Cardiac septum (tissue), 1 donor: ENCODE results near the gene FAM200B. TPM values are rescaled to one million over a fixed set of nuclear protein-coding genes. Genes with fewer than 3 reads are reported as not detected.
A peak's percentile ranks its signal among the peaks of the same experiment; 100 is the strongest.

Experiments
- DNase-seq: peaks from one replicate; pipeline ENCODE4 v3.0.0-alpha.2; 2020; ENCODE audit warnings: low spot score
- intact Hi-C: fragments of 100-400 bp; cut with DNase I; formaldehyde crosslinking; loops from one replicate; pipeline ENCODE4 v1.14.0; 2022
- total RNA-seq: library from RNA; stranded (reverse); fragmentation: NEBNext Ultra II Directional; extraction: Animal tissue kit (Norgen Biotek cat#: 25700); gene quantifications from one replicate; pipeline ENCODE4 v1.2.1, GENCODE V29; 2021
- donor health status: DM: no; HTN: no; CAD: no.

The FAM200B gene
- total RNA-seq, 1 donor from 2014 or later = 21.6 TPM

DNA sequence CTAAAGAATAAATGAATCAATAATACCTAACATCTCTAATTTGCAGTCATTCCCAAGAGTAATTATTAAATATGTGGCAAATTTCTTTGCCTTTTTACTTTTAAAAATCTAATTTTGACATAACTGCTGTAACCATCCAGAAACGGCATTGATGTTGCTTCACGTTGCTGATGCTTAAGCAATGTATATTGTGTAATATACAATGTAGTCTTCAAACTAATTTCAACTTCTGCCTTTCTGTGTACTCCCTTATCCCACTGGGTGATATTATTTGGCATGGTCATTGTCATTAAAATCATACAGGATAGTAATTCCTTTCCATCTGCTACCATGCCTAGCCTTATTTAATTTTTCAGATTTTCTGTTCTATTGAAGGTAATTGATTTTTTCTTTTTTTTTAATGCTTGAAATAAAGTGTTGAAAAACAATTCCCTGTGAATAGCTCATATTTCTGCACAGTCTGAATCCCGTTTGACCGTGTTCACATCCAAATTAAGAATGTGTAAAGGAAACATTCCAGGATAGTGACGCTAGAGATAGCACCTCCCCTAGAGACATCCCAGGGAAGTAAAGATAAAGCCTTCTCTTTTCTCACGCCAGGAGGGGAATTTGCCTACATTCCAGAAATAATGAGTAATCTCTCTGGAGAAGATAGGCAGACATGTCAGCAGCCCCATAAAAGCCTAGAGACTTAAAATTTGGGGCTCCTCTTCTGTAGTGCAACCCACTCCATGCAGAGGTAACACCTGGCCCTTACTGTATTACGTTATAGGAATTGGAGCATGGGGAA is 8.6 kb downstream of the FAM200B start:
- no peak for DNase-seq
- intact Hi-C loops = no loop called here

DNA sequence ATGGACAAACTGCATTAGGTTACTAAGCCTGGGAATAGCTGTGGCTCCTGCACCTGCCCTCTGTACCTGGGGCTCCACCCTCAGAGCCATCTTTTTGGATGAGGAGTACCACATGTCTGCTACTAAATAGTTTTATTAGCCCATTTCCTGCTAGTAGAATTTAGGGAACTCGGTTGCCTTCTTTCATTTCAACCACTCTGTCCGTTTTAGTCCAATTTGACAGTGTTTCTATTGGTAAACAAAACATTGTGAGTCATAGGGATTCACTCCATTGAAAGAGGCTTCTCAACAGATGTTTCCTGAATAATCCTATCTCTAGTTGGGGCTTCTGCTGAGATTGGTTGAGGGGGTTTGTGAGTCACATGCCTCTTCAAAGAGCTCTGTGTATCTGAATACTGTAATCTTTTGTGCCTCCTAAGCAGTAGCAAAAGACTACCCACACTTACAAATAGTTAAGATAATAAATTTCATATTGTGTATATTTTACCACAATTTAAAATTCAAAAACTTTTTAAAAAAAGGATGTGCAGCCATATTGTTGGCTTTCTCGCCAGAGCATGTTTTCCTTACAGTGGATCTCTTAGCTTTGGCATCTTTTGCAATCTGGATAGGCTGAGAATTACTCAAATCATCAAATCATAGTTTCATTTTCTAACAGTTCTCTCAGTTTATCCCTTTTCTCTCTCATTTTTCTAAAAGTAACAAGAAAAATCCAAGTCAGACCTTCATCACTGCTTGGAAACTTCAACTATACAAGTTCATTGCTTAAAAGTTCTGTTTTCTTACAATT is 9.9 kb downstream of the FAM200B start:
- intact Hi-C loops = no loop called here

DNA sequence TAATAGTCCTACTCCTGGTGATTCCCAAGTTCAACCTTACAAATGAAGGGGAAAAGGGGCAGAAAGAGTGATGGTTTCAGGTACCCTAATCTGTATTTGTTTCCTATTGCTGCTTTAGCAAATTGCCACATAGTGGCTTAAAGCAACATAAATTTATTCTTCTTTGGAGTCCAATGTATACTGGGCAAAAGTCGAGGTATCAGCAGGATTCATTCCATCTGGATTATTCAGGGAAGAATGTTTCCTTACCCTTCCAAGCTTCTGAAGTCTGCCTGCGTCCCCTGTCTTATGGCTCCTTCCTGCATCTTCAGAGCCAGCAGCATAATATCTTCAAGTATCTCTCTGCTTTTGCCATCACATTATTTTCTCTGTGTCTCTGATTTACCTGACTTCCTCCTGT is 11.0 kb downstream of the FAM200B start:
- DNase-seq = no peak
- intact Hi-C loops = no loop called here

More for the DNA sequence above, 9.9 kb downstream of the FAM200B start:
- DNase-seq = no peak

DNA sequence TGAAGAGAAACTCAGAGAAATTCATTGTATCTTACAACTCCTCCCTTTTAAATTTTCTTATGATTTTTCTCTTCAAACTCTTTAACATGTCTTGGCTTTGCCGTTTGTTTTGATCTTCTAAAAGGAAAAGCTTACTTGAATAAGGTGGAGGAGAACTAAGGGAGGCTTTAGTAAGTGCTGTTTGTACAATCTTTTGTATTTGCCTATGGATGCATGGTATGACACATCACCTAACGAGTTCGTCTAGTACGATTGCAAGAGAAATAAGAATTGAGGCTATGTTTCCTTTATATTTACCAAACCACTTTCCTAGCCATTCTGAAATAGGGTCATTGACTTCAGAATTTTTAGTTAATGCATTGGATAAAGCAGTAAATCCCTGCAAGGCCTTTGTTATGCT is 12.8 kb downstream of the FAM200B start:
- DNase-seq = no peak
- intact Hi-C loops = no loop called here

DNA sequence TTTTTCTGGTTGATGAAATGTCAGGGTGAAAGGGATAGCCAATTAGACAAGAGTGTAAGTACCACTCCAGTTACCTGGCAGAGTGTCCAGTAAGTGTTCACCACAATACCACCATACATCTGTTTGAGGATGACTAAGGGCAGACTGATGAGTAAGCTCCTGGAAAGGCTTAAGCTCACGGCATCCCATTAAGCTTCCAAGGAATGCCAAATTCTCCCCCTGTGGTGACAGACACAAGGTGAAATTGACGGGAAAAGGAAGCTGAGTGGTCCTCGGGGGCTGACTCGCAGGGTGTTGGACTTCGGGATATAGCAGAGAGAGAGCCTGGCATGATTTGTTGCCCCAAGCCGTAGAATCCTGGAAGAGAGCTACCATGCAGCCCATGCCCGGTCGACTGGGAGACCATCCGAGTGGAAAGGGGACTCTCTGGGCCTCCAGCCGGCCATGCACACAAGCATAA is 13.6 kb downstream of the FAM200B start:
- intact Hi-C loops = no loop called here
- DNase-seq = no peak

DNA sequence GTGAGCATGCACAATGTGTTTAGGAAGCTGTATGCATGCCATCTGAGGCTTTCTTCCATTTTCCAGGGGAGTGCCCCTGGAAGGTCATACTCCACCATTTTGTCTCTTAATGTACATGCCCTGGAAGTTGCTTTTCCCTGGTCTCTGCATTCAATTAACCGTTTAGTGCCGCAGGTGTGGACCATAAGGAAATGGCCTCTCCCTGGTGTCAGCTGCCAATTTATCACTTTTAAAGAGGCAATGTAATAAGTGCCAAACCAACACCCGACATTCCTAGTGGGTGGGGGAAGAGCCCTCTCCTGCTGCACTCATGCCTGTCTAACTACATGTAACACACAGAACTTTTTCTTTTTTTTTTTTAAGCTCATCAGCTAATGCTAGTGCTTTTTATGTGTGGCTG is 14.1 kb downstream of the FAM200B start:
- no peak for DNase-seq
- intact Hi-C loops = no loop called here

DNA sequence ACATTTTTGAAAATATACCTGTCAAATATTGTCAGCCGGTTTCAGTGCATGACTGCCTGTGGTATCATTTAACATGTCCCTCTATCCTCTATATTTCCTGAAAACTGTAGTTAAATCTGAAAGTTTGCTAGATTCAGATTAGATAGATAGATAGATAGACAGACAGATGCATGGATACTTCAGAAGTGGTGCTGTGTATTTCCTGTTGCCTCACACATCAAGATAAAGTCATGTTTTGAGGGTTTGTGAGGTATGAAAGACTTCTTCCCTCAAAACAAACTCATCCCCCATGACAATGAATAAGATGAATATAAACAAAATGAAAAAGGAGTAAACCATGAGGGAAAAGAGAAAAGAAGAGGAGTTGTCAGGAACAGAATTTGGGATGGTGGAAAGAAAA is 15.2 kb downstream of the FAM200B start:
- DNase-seq = no peak
- intact Hi-C loops = no loop called here

DNA sequence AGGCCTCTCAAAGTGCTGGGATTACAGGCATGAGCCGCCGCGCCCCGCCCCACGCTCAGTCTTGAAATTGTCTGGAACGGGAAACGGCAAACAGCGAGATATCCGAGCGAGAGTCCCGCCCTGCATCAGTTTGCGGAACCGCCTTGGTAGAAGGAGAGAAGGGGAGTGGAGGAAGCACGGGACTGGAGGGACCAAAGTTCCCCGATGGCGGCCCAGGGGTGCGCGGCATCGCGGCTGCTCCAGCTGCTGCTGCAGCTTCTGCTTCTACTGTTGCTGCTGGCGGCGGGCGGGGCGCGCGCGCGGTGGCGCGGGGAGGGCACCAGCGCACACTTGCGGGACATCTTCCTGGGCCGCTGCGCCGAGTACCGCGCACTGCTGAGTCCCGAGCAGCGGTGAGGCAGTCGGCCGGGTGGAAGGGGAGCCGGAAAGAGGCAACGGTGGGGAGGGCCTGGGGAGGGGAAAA is 21.3 kb downstream of the FAM200B start, which contains the start of gene BST1:
Gene BST1 (plus strand): TSS at position 125 of the 463 bp plus-strand sequence. CDS start 80 bp downstream, at position 205.
- intact Hi-C loops = no loop called here
- DNase-seq = peak; percentile 94

DNA sequence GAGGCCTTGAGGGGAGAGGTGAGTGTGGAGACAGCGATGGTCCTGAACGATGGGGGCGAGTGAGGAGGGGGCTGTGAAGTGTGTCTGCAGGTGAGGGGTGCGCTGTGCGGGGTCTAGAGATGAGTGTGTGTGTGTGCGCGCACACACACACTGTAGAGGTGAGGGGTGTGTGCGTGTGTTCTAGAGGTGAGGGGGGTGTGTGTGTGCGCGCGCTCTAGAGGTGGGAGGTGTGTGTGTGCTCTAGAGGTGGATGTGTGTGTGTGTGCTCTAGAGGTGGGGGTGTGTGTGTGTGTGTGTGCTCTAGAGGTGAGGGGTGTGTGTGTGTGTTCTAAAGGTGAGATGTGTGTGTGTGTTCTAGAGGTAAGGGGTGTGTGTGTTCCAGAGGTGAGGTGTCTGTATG is 21.8 kb downstream of the FAM200B start:
- intact Hi-C loops = no loop called here
- DNase-seq = no peak

DNA sequence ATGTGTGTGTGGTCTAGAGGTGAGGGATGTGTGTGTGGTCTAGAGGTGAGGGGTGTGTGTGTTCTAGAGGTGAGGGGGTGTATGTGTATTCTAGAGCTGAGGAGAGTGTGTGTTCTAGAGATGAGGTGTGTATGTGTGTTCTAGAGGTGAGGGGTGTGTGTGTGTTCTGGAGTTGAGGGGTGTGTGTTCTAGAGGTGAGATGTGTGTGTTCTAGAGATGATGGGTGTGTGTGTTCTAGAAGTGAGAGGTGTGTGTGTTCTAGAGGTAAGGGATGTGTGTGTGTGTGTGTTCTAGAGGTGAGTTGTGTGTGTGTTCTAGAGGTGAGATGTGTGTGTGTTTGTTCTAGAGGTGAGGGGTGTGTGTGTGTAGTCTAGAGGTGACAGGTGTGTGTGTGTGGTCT is 22.5 kb downstream of the FAM200B start:
- intact Hi-C loops = no loop called here
- DNase-seq = no peak

DNA sequence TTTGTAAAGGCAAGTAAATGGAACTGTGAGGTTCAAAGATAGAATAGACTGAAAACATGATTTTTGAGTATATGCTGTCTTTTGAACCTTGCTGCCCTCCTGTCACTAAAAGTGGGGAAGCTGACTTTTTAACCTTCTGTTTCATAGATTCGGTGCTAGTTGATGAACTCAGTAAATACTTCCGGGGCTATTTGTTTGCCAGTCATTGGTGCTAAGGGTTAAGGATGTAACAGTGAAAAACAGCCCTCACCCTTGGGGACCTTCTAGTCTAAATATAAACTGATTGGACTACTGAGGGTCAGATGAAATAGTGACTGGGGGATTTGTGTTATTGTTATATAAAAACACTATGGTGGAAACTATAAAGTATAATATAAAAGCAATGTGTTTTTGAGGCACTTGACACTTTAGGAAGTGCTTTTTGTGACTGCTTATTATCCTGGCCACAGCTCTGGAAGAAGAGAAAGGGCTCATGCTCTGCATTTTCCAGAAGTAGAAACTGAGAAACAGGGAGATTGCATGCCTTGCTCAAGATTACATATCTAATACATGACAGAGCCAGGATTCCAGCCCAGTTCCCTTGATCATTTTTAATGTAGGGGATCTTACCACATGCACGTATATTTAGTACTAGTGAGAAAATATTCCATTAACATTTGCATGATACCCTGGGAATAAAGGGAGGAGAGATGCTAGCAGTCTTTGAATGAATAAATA is 25.2 kb downstream of the FAM200B start:
- DNase-seq = no peak
- intact Hi-C loops = no loop called here

DNA sequence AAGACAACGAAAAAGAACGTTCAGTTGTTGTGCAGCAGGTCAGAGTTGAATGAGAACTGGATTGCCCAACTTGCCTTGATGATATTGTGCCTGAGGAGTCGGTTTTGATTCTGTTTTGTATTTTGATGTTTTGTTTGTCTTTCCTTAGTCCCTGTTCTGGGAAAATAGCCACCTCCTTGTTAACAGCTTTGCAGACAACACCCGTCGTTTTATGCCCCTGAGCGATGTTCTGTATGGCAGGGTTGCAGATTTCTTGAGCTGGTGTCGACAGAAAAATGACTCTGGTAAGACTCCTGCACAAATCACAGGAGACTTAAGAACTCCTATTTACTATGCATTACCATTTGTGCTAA is 25.7 kb downstream of the FAM200B start:
- intact Hi-C loops = no loop called here
- DNase-seq = no peak

DNA sequence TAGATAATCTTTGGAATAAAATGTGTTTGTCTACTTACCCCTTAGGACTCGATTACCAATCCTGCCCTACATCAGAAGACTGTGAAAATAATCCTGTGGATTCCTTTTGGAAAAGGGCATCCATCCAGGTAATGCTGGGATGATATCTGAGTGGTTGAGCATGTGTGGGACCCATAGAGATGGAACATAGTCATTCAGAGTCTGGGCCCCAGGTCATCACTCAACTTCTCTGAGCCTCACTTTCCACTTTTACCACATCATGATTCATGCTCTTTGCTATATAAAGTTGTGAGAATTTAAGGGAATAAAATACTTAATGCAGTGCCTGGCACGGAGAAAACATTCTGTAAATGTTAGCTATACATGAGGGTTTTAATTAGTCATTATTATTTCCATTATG is 30.1 kb downstream of the FAM200B start:
- no peak for DNase-seq
- intact Hi-C loops = no loop called here

DNA sequence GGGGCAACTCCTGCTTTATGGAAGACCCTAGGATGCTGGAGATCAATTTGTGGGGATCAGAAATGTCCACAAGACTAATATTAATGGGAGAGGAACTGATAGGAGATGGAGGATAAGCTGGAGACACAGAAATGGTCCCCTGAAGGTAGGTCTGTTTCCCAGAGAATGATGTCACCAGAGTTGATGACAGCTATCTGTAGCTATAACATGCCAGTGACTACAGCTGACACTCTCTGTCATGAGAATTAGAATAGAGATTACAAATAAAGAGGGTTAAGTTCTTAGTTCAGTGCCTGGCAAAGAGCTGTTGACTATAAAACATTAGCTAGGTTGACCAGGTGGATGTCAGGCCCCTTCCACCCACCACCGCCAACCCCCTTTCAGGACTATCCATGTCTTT is 30.6 kb downstream of the FAM200B start:
- intact Hi-C loops = no loop called here
- DNase-seq = no peak

DNA sequence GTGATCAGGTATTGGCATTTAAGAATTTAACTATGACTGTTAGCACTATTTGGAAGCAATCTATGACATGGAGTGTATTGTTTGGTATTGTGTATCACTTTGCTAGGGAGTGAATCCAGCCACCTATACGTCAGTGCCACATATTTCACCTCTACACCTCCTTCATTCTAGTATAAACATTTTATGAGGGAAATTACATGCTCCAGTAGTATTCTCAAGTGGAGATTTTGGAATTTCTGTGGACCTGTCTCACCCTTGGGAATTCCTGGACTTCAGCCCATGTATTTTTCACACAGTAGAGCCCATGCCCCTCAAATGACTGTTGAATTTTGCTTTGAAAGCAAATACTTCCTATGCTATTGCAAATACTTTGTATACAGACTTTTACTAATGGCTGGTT is 32.5 kb downstream of the FAM200B start:
- intact Hi-C loops = no loop called here
- no peak for DNase-seq

DNA sequence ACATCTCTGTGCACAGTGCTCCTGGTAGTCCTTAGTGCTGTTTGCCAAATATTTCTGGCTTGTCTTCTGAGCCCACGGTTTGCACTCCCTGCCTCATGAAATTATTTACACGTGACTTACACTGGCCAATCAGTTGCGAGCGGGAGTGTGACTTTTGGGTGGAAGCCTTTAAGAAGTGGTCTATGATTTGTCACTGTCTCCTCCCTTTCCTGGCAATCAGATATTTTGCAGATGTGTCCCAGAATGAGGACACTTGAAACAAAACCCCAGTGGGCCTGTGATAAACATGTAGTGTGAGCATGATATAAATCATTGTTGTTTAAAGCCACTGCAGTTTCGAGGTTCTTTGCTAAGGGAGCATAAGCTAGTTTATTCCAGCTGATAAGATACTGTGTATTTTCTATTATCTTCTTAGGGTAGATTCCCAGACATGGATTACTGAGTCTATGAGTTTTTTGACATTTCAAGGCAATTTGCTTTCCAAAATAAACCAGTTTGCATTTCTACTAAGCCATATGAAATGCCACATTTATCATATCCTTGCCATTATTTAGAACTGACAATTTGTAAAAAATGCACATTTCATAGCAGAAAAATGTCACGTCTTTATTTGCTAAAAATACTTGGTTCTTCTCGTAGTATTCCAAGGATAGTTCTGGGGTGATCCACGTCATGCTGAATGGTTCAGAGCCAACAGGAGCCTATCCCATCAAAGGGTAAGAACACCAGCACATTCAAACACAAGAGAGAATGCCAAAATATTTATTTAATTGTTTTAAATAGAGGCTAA is 33.2 kb downstream of the FAM200B start:
- DNase-seq = no peak
- intact Hi-C loops = no loop called here

DNA sequence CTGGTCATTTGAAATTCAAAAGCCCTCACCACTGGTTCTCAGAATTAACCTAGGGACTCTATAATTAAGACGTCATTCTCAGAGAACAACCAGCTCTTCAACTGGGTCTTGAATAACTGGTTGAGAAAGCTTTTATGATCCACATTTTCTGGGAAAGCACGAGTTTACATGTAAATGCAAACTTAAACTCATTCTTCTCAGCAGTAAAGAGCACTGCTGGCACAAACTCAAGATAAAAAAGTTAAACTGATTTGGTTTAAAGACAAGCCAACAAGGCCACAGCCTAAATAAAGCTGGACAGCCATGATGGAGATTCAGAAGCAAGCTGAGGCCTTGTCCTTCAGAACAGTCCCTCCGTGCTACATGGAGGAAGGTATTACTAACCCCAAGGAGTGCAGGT is 34.5 kb downstream of the FAM200B start:
- no peak for DNase-seq
- intact Hi-C loops = no loop called here

DNA sequence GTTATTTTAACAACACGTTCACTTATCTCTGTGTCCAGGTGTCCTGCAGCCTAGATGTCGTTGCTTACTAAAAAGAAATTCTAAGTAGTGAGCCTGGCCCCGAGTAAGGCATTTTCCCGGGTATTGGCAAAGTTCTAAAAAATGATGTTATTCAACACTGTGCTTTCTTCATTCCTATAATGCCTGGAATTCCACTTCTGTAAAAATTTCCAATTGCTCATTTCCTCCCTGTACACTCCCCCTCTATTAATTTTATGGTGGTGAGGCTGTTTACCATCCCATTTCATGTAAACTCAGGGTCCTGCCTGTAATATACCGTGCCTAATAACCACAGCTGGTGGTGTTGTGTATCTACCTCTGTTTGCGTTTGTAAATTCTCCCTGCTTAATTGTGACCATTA is 35.5 kb downstream of the FAM200B start:
- intact Hi-C loops = no loop called here
- DNase-seq = no peak

DNA sequence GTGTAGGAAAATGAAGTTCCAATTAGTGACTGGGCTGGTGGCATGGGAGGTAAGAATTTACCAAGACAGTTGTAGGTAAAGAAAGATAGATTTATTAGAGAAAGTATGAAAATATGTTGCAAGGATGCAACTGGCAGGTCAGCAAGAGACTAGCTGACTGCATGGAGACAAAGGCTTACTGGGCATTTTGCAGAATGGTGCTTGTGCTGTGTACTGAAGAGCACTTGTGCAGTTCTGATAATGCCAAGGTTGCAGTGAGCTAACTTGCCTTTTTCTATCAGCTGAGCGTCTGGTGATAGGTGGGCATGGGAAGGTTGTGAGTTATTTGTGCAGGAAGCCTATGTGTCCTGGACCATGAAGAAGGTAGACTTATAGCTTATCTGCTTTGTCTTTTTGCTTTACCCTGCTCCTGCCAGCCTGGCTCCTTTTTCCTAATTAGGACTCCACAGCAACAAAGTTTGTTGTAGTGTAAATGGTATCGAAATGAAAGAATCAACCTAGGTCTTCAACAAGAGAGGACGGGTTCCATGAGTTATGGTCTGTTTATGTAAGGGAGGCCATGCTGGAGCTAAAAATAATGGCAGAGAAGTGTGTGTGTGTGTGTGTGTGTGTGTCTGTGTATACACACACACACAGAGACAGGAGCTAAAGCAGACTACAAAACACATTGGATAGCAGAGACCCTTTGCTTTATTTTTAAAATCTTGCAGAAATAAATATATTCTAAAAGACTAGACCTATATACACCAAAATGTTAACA is 36.2 kb downstream of the FAM200B start:
- intact Hi-C loops = no loop called here
- no peak for DNase-seq
